Measurements from ENCODE around the gene YTHDF1.
"Not testable (repeated sequence)": the region's sequence is repeated elsewhere in the genome, so short reads cannot be mapped to it uniquely, and the experiment has no call there.

The YTHDF1 gene

GRCh38 chr20:63216041-63216848, at the start of gene YTHDF1:
TSS of gene YTHDF1 (minus strand) at chr20:63216131. CDS start at chr20:63215892, 239 bp downstream.
- peak; percentile 87 for DNase-seq (ENCODE audit: low read depth, low spot score)

- DNase-seq (ENCODE audit: low read depth, low spot score) = no peak
Measured at GRCh38 chr20:63264519-63264918, 48.6 kb upstream of the YTHDF1 start.

GRCh38 chr20:63264000-63264399, 48.1 kb upstream of the YTHDF1 start:
- no peak for DNase-seq (ENCODE audit: low read depth, low spot score)

- no peak for DNase-seq (ENCODE audit: low read depth, low spot score)
Measured at GRCh38 chr20:63262836-63263235, 46.9 kb upstream of the YTHDF1 start.

- no peak for DNase-seq (ENCODE audit: low read depth, low spot score)
Measured at GRCh38 chr20:63261795-63262528, 46.0 kb upstream of the YTHDF1 start.

GRCh38 chr20:63261060-63261794, 45.3 kb upstream of the YTHDF1 start:
- no peak for DNase-seq (ENCODE audit: low read depth, low spot score)

- DNase-seq (ENCODE audit: low read depth, low spot score) = no peak
Measured at GRCh38 chr20:63260521-63260920, 44.6 kb upstream of the YTHDF1 start.

GRCh38 chr20:63259734-63260460, 44.0 kb upstream of the YTHDF1 start:
- DNase-seq (ENCODE audit: low read depth, low spot score) = no peak

- DNase-seq (ENCODE audit: low read depth, low spot score) = no peak
Measured at GRCh38 chr20:63258781-63259180, 42.9 kb upstream of the YTHDF1 start.

GRCh38 chr20:63257629-63258028, 41.7 kb upstream of the YTHDF1 start:
- no peak for DNase-seq (ENCODE audit: low read depth, low spot score)

- no peak for DNase-seq (ENCODE audit: low read depth, low spot score)
Measured at GRCh38 chr20:63256954-63257353, 41.0 kb upstream of the YTHDF1 start.

- DNase-seq (ENCODE audit: low read depth, low spot score) = no peak
Measured at GRCh38 chr20:63255931-63256704, 40.2 kb upstream of the YTHDF1 start.

- no peak for DNase-seq (ENCODE audit: low read depth, low spot score)
Measured at GRCh38 chr20:63254606-63255384, 38.9 kb upstream of the YTHDF1 start.

GRCh38 chr20:63254232-63254605, 38.3 kb upstream of the YTHDF1 start, which contains the start of gene NKAIN4:
TSS of gene NKAIN4 (minus strand) at chr20:63254463. CDS start at chr20:63254450, 13 bp downstream.
- DNase-seq (ENCODE audit: low read depth, low spot score) = no peak

GRCh38 chr20:63253438-63254231, 37.7 kb upstream of the YTHDF1 start:
- no peak for DNase-seq (ENCODE audit: low read depth, low spot score)

- DNase-seq (ENCODE audit: low read depth, low spot score) = no peak
Measured at GRCh38 chr20:63253065-63253437, 37.1 kb upstream of the YTHDF1 start.

GRCh38 chr20:63252284-63252711, 36.4 kb upstream of the YTHDF1 start:
- no peak for DNase-seq (ENCODE audit: low read depth, low spot score)

- DNase-seq (ENCODE audit: low read depth, low spot score) = not testable (repeated sequence)
Measured at GRCh38 chr20:63251350-63251749, 35.4 kb upstream of the YTHDF1 start.

- no peak for DNase-seq (ENCODE audit: low read depth, low spot score)
Measured at GRCh38 chr20:63249891-63250290, 34.0 kb upstream of the YTHDF1 start.

All from activated naive CD8-positive, alpha-beta T cell treated with anti-CD3 and anti-CD28 coated beads, Interleukin-2, amount 50 U/mL, for 16 hours (primary cell).